GM12878 (cell line): ENCODE results near the gene TSC22D3.

Experiments used
- CHD1 ChIP-seq: IDR thresholded peaks from 2 replicates; pipeline ENCODE4 v1.6.1; 2012; ENCODE audit warnings: low read depth, low read length, improper control_type of control experiment
- CTCF ChIP-seq, 3 experiments: IDR thresholded peaks in 2 of 3; conservative IDR thresholded peaks in 1 of 3; 2 replicates each; pipeline ENCODE4 v1.5.1; 2011; ENCODE audit warnings: low read depth in 3 of 3, low read length in 3 of 3, mild to moderate bottlenecking in 3 of 3, control low read depth in 2 of 3, moderate library complexity in 2 of 3, inconsistent platforms in 1 of 3, mixed read lengths in 1 of 3; ENCODE audit not compliant: control insufficient read depth in 2 of 3, insufficient read depth in 1 of 3; ENCODE audit errors: extremely low read depth in 1 of 3
- E2F4 ChIP-seq: IDR thresholded peaks from 2 replicates; pipeline ENCODE4 v1.6.1; 2012; ENCODE audit warnings: low read depth, low read length, improper control_type of control experiment
- EP300 ChIP-seq, 2 experiments: fragments of 150-350 bp in 1 of 2; IDR thresholded peaks; 2 replicates each; pipeline ENCODE4 v1.6.1; 2011 to 2012; ENCODE audit warnings: low read depth in 2 of 2, low read length in 2 of 2, borderline replicate concordance in 1 of 2, improper control_type of control experiment in 1 of 2, inconsistent platforms in 1 of 2; ENCODE audit not compliant: control insufficient read depth in 1 of 2
- EZH2 ChIP-seq: IDR thresholded peaks from 2 replicates; pipeline ENCODE4 v1.6.1; 2012; ENCODE audit warnings: low read depth, mild to moderate bottlenecking, control low read depth, inconsistent platforms, low read length, borderline replicate concordance; ENCODE audit not compliant: control insufficient read depth
- JUNB ChIP-seq: IDR thresholded peaks from 2 replicates; pipeline ENCODE4 v1.6.1; 2016; ENCODE audit warnings: antibody characterized with exemption, mild to moderate bottlenecking
- JUND ChIP-seq: IDR thresholded peaks from 2 replicates; pipeline ENCODE4 v1.6.1; 2012; ENCODE audit warnings: low read depth, mild to moderate bottlenecking, low read length, improper control_type of control experiment, moderate library complexity
- MEF2A ChIP-seq: IDR thresholded peaks from 2 replicates; pipeline ENCODE4 v1.6.1; 2011; ENCODE audit warnings: low read depth, mild to moderate bottlenecking, low read length, moderate library complexity; ENCODE audit not compliant: insufficient read depth
- NFIC ChIP-seq: IDR thresholded peaks from 2 replicates; pipeline ENCODE4 v1.6.1; 2012; ENCODE audit warnings: low read depth, mild to moderate bottlenecking, inconsistent platforms, low read length, moderate library complexity
- POLR2A ChIP-seq: IDR thresholded peaks from 2 replicates; pipeline ENCODE4 v1.6.1; 2011; ENCODE audit warnings: low read depth, mild to moderate bottlenecking, low read length
- RB1 ChIP-seq: fragments of 450-650 bp; formaldehyde crosslinking; IDR thresholded peaks from 2 replicates; pipeline ENCODE4 v1.6.1; 2017; ENCODE audit warnings: mild to moderate bottlenecking, borderline replicate concordance
- SMAD1 ChIP-seq: fragments of 450-650 bp; IDR thresholded peaks from 2 replicates; pipeline ENCODE4 v1.6.1; 2018; ENCODE audit warnings: mild to moderate bottlenecking, low read depth; ENCODE audit not compliant: partially characterized antibody
- TARDBP ChIP-seq: IDR thresholded peaks from 2 replicates; pipeline ENCODE4 v1.6.1; 2016; ENCODE audit warnings: borderline replicate concordance
- TCF3 ChIP-seq: IDR thresholded peaks from 2 replicates; pipeline ENCODE4 v1.6.1; 2012; ENCODE audit warnings: low read depth, mild to moderate bottlenecking, low read length, borderline replicate concordance; ENCODE audit not compliant: insufficient read depth

- TF ChIP-seq TCF3 = no peak
- no peak for TF ChIP-seq CTCF (IDR thresholded peaks at IDR 0.05 in 2 of 3, conservative IDR thresholded peaks at IDR 0.05 in 1 of 3; ENCODE audit: control insufficient read depth in 2 of 3, extremely low read depth in 1 of 3, insufficient read depth in 1 of 3, low read depth in 3 of 3, low read length in 3 of 3)
- no peak for TF ChIP-seq POLR2A
- TF ChIP-seq E2F4 = no peak
- TF ChIP-seq CHD1 = no peak
- TF ChIP-seq EZH2 = no peak
- no peak for TF ChIP-seq TARDBP
- TF ChIP-seq MEF2A = no peak
- no peak for TF ChIP-seq RB1
- no peak for TF ChIP-seq JUNB
- no peak for TF ChIP-seq JUND
- no peak for TF ChIP-seq SMAD1
- no peak for TF ChIP-seq NFIC
- no peak for TF ChIP-seq EP300 (IDR thresholded peaks at IDR 0.05; ENCODE audit: borderline replicate concordance in 1 of 2, control insufficient read depth in 1 of 2, low read depth in 2 of 2, low read length in 2 of 2)
Observed at GRCh38 chrX:107706309-107706708, 69.3 kb downstream of the TSC22D3 start.
